Stimulated activated CD8-positive, alpha-beta memory T cell treated with anti-CD3 and anti-CD28 coated beads, Interleukin-2, amount 100 ng/mL, for 48 hours (primary cell): ENCODE measurements around the gene STX18.

ENCODE experiments used
- DNase-seq, 2 donors: peaks; one replicate each; pipeline ENCODE4 v3.0.0-alpha.2; 2020; ENCODE audit warnings: low read depth in 2 of 2

Gene STX18

GRCh38 chr4:4419896-4420295, 122.0 kb downstream of the STX18 start:
- DNase-seq: no peak

GRCh38 chr4:4418676-4419390, 123.0 kb downstream of the STX18 start:
- DNase-seq: no peak

- DNase-seq: no peak
Measured at GRCh38 chr4:4417886-4418285, 124.0 kb downstream of the STX18 start.

DNA sequence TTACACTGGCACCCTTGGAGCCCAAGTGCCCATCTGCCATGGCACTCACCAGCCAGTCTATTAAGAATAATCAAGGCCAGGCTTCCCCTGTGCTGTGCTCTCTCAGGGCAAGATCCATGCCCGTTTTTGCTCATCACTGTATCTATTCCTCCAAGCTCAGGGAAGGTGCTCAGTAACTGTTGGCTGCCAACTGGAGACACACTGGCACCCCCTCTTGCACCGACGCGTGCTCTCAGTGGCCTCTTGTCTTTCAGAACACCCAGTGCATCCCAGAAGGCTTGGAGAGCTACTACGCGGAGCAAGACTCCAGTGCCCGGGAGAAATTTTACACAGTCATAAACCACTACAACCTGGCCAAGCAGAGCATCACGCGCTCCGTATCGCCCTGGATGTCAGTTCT, 124.9 kb downstream of the STX18 start:
- no peak for DNase-seq

- DNase-seq: no peak
Measured at GRCh38 chr4:4415806-4416805, 125.7 kb downstream of the STX18 start.

DNA sequence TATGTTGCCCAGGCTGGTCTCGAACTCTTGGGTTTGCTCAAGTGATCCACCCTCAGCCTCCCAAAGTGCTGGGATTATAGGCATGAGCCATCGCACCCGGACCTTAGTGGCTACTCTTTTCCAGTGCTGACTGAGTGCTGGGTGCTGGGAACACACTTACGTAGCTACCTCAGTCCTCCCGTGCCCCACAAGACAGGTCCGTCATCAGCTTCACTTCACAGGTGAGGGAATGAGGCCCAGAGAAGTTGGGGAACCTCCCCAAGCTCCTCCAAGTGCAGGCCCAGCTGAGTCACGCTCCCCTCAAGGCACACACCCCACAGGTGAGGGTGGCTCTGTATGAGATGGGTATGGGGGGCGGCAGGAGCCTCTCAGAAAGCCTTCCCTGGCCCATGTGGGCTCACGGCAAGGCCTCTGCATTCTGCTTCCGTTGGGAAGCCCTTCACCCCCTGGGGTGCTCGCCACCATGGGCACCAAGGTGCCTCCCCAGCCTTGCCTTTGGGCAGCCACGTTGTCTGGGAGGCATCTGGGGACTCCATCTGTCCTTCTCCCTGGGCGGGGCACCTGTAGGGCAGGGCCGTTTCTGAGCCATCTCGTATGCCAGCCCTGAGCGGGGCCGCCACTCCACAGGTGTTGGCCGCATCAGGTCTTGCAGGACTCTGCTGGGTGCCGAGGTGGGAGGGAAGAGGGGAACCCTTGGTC, 126.6 kb downstream of the STX18 start:
- no peak for DNase-seq

GRCh38 chr4:4413806-4414205, 128.0 kb downstream of the STX18 start:
- no peak for DNase-seq

- no peak for DNase-seq
Measured at GRCh38 chr4:4413373-4413725, 128.5 kb downstream of the STX18 start.

GRCh38 chr4:4412641-4413372, 129.0 kb downstream of the STX18 start:
- no peak for DNase-seq

GRCh38 chr4:4411906-4412305, 129.9 kb downstream of the STX18 start:
- no peak for DNase-seq

DNA sequence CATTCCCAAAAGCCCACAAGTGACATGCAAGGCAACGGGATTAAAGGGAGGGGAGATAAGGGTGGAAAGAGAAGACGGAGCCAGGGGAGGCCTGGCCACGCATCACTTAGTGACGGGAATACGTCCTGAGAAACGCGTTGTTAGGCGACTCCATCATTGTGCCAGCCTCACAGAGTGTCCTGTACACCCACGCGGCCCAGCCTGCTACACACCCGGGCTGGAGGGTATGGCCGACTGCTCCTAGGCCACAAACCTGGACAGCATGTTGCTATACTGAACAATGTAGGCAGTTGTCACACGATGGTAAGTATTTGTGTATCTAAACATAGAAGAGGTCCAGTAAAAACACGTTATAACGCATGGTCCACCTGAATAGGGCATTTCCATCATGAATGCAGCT, 131.6 kb downstream of the STX18 start:
- DNase-seq: no peak

DNA sequence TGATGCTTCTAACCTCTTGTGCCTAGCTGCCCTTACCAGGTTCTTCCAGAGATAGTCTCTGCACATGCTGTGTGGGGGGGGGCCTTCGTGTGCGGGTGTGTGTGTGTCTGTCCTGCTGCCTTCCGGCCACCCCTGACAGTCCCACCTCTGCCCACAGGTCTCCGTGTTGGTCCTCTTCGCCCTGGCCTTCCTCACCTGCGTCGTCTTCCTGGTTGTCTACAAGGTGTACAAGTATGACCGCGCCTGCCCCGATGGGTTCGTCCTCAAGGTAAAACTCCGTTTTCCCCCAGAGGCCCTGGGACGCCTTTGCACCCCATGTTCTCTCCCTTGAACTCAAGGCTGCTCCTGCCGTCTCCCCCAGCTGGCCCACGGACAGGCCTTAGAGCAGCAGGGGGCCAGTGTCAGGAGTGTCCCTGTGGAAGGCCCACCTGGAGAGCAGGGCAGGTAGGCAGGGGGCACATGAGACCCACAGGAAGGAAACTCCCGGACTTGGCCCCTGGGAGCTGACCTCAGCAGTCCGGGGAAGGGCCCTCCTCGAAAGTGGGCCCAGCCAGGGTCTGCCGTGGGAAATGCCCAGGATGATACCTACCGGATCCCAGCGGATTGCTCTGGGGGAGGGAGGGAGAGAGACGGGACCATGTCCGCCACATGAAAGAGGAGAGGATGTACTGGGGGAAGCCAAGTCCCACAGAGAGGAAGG, 132.3 kb downstream of the STX18 start:
- no peak for DNase-seq

- no peak for DNase-seq
Measured at GRCh38 chr4:4408576-4409335, 133.1 kb downstream of the STX18 start.

DNA sequence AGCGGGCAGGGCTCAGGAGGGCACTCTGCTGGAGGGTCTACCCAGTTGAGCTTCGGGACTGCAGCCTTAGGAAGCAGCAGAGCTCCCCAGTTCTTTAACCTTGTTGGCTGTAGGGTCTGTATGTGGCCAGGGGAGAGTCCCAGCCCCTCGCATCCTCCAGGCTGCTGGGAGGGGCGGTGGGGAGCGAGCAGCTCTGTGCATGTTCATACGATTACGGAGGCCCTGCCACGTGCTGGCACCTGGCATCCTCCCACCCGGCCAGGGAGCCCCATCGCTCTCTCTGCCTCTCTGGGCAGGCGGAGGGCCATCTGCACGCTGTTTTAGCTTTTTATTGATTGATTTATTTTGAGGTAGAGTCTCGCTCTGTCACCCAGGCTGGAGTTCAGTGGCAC, 133.7 kb downstream of the STX18 start:
- no peak for DNase-seq

DNA sequence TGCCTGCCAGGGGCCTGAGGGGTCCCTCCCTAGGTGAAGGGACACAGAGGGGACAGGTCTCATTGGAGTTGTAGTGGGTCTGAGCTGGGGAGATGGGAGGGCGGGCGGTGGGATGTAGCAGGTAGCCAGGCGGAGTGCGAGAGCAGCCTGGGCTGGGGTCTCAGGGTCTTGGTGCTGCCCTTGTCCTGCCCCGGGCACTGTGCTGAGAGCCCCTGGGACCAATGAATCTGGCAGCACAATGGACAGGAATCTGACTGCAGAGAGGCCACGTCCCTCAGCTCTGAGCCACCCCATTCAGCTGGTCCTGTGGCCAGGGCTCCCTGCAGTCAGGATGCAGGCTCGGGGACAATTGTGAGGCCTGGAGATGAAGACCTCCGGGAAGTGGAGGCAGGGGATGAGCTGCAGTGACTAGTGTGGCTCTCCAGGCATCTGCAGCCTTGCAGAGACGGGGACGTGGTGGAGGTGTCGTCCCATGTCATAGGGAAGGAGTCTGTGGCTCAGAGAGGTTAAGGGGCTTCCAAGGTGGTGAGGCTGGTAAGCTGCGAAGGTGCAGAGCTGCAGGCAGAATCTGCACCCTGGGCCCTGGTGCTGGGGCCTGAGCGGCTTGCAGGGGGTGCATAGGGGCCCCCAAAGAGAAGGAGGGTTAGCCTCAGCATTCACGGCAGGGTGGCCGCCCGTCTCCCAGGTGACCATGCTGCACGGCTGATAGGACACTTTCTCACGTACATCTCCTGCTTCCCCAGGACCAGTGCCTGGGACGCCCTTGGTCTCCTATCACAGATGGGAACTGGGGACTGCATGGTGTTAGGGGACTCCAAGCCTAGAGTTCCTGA, 134.3 kb downstream of the STX18 start:
- no peak for DNase-seq

- DNase-seq: no peak
Measured at GRCh38 chr4:4406455-4407298, 135.2 kb downstream of the STX18 start.

DNA sequence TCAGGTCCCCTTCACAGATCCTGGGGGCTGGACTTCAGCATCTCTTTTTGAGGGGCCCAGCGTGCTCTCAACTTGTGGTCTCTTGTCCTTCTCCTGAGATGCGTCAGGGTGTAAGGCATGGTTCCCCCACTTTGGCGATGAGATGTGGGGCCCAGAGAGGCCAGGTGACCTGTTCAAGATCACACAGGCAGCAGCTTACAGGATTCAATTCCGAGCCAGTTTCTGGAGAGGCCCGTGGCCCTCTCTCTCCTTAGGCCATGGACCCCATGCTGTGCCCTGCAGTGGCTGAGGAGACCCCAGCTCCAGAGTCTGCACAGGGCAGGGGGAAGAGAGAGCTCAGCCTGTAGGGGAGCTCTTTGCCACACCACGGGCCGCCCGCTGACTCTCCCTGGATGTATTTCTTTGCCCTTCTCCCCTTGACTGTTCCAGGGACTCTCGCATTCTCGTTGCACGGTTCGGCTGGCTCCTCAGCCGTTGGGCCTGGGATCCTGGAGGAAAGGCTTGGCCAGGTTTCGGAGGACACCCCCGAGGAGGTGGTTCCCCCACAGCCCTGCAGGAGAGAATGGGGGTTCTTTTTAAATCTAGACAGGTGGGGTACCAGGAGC, 136.4 kb downstream of the STX18 start:
- DNase-seq: no peak

DNA sequence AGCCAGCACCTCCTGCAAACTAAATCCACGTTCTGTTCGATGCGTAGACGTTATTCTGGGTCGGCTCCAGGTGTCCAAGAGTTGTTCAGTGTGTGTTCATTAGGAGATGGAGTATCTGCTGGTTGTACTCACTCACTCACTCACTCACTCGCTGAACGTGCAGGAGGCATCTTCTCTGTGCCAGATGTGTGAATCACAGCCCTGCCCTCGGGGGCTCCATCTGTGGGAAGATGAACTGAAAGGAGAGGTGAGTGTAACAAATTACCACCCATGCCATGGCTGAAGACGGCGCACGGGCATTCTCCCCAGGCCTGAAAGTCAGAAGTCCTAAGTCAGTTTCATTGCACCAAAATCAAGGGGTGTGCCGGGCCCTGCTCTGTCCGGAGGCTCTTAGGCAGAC, 138.9 kb downstream of the STX18 start:
- no peak for DNase-seq
